ENCODE data around the gene MSI2.

The MSI2 gene

DNA sequence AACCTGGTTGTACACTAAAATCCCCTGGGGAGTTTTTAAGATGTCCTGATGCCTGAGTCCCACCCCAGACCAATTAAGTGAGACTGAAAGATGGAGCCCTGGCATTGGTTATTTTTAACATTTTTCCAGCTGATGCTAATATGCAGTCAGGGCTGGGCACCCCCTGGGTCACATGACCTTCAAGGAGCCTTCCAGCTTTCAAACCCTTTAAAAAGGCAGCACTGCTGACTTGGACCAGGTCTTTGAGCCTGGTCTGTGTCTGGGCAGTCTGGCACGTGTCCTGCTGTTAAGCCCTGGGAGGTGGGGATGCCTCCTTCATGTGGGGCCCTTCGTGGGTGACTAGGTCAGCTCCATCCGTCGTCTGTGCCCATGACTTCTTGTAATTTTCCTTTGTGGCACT lies 286.2 kb downstream of the MSI2 start:
- Histone ChIP-seq H3K36me3 (ENCODE audit: control insufficient read depth, insufficient read depth, low read length) (no peaks in the 10 kb centered on the region), H3K9ac (ENCODE audit: low read length) (no peak overlapping the region), H3K27ac (ENCODE audit: low read depth, low read length) (no peak overlapping the region), H3K27me3 (ENCODE audit: control insufficient read depth, insufficient read depth, low read length) (no peaks in the 10 kb centered on the region), H3K4me1 (ENCODE audit: control insufficient read depth, insufficient read depth, low read length) (peaks cover 12% of the 10 kb centered on the region), H3K4me3 (ENCODE audit: low read length) (no peak overlapping the region)

DNA sequence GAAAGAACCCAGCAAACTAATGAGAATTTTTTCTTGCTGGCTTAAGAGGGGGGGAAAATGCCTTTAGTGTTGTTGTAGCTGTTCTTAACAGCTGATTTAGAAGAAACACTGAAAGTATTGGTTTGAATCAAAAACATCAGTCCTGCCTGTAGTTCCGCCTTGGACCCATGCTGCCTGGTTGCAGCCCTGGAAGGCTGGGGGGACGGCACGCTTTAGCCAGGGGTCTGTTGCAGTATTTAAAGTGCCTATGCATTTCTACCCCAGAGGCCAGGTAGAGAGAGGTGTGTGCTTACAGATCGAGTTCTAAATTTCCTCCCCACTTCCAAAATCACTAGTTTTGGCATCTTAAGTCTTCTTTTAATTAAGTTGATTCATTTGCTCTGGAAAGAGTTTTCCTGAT lies 286.9 kb downstream of the MSI2 start:
- Histone ChIP-seq H3K36me3 (ENCODE audit: control insufficient read depth, insufficient read depth, low read length) (no peaks in the 10 kb centered on the region), H3K27ac (ENCODE audit: low read depth, low read length) (no peak overlapping the region), H3K4me3 (ENCODE audit: low read length) (no peak overlapping the region), H3K4me1 (ENCODE audit: control insufficient read depth, insufficient read depth, low read length) (peaks cover 12% of the 10 kb centered on the region), H3K9ac (ENCODE audit: low read length) (no peak overlapping the region), H3K27me3 (ENCODE audit: control insufficient read depth, insufficient read depth, low read length) (no peaks in the 10 kb centered on the region)

DNA sequence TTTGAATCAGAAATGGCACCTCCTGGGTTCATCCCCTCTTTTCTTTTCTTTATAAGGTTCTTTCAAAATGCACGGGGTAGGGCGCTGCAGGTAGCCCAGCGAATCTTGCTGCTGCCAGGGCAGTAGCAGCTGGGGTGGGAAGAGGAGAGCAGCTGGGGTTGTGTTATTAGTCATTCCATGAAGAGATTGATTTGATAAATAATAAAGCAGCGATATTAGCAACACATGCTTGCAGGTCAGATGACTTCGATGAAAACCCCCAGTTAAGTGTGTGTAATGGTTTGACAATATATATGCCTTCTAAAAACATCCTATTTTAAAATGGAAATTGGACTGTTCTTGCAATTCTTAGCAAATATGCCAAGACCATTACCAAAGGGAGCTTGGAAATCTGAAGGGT lies 288.1 kb downstream of the MSI2 start:
- Histone ChIP-seq H3K36me3 (ENCODE audit: control insufficient read depth, insufficient read depth, low read length) (no peaks in the 10 kb centered on the region), H3K27ac (ENCODE audit: low read depth, low read length) (no peak overlapping the region), H3K4me3 (ENCODE audit: low read length) (no peak overlapping the region), H3K27me3 (ENCODE audit: control insufficient read depth, insufficient read depth, low read length) (no peaks in the 10 kb centered on the region), H3K9ac (ENCODE audit: low read length) (no peak overlapping the region), H3K4me1 (ENCODE audit: control insufficient read depth, insufficient read depth, low read length) (peaks cover 12% of the 10 kb centered on the region)

- Histone ChIP-seq H3K36me3 (ENCODE audit: control insufficient read depth, insufficient read depth, low read length) (no peaks in the 10 kb centered on the region), H3K27ac (ENCODE audit: low read depth, low read length) (no peak overlapping the region), H3K27me3 (ENCODE audit: control insufficient read depth, insufficient read depth, low read length) (no peaks in the 10 kb centered on the region), H3K4me3 (ENCODE audit: low read length) (no peak overlapping the region), H3K4me1 (ENCODE audit: control insufficient read depth, insufficient read depth, low read length) (peaks cover 12% of the 10 kb centered on the region), H3K9ac (ENCODE audit: low read length) (no peak overlapping the region)
Measured at GRCh38 chr17:57544834-57545463, 288.6 kb downstream of the MSI2 start.

GRCh38 chr17:57545731-57546342 lies 289.5 kb downstream of the MSI2 start:
- Histone ChIP-seq H3K9ac (ENCODE audit: low read length) (no peak overlapping the region), H3K4me3 (ENCODE audit: low read length) (no peak overlapping the region), H3K4me1 (ENCODE audit: control insufficient read depth, insufficient read depth, low read length) (peaks cover 12% of the 10 kb centered on the region), H3K36me3 (ENCODE audit: control insufficient read depth, insufficient read depth, low read length) (no peaks in the 10 kb centered on the region), H3K27ac (ENCODE audit: low read depth, low read length) (no peak overlapping the region), H3K27me3 (ENCODE audit: control insufficient read depth, insufficient read depth, low read length) (no peaks in the 10 kb centered on the region)

- no peak overlapping the region for H3K4me3 ChIP-seq (ENCODE audit: low read length)
- no peak overlapping the region for H3K9ac ChIP-seq (ENCODE audit: low read length)
- no peaks in the 10 kb centered on the region for H3K4me1 ChIP-seq (ENCODE audit: control insufficient read depth, insufficient read depth, low read length)
- H3K27ac ChIP-seq (ENCODE audit: low read depth, low read length) = no peak overlapping the region
- no peaks in the 10 kb centered on the region for H3K36me3 ChIP-seq (ENCODE audit: control insufficient read depth, insufficient read depth, low read length)
- H3K27me3 ChIP-seq (ENCODE audit: control insufficient read depth, insufficient read depth, low read length) = no peaks in the 10 kb centered on the region
Measured at GRCh38 chr17:57548421-57549410, 292.4 kb downstream of the MSI2 start.

- H3K36me3 ChIP-seq (ENCODE audit: control insufficient read depth, insufficient read depth, low read length) = no peaks in the 10 kb centered on the region
- no peak overlapping the region for H3K9ac ChIP-seq (ENCODE audit: low read length)
- H3K27ac ChIP-seq (ENCODE audit: low read depth, low read length) = no peak overlapping the region
- no peaks in the 10 kb centered on the region for H3K27me3 ChIP-seq (ENCODE audit: control insufficient read depth, insufficient read depth, low read length)
- H3K4me3 ChIP-seq (ENCODE audit: low read length) = no peak overlapping the region
- no peaks in the 10 kb centered on the region for H3K4me1 ChIP-seq (ENCODE audit: control insufficient read depth, insufficient read depth, low read length)
Measured at GRCh38 chr17:57549468-57549867, 293.1 kb downstream of the MSI2 start.

- Histone ChIP-seq H3K4me1 (ENCODE audit: control insufficient read depth, insufficient read depth, low read length) (no peaks in the 10 kb centered on the region), H3K27me3 (ENCODE audit: control insufficient read depth, insufficient read depth, low read length) (no peaks in the 10 kb centered on the region), H3K4me3 (ENCODE audit: low read length) (no peak overlapping the region), H3K27ac (ENCODE audit: low read depth, low read length) (no peak overlapping the region), H3K36me3 (ENCODE audit: control insufficient read depth, insufficient read depth, low read length) (no peaks in the 10 kb centered on the region), H3K9ac (ENCODE audit: low read length) (no peak overlapping the region)
Measured at GRCh38 chr17:57550016-57550415, 293.7 kb downstream of the MSI2 start.

GRCh38 chr17:57550668-57551315 lies 294.5 kb downstream of the MSI2 start:
- H3K4me3 ChIP-seq (ENCODE audit: low read length) = no peak overlapping the region
- no peak overlapping the region for H3K27ac ChIP-seq (ENCODE audit: low read depth, low read length)
- H3K27me3 ChIP-seq (ENCODE audit: control insufficient read depth, insufficient read depth, low read length) = no peaks in the 10 kb centered on the region
- no peak overlapping the region for H3K9ac ChIP-seq (ENCODE audit: low read length)
- H3K36me3 ChIP-seq (ENCODE audit: control insufficient read depth, insufficient read depth, low read length) = no peaks in the 10 kb centered on the region
- no peaks in the 10 kb centered on the region for H3K4me1 ChIP-seq (ENCODE audit: control insufficient read depth, insufficient read depth, low read length)

GRCh38 chr17:57551321-57552079 lies 295.2 kb downstream of the MSI2 start:
- no peak overlapping the region for H3K9ac ChIP-seq (ENCODE audit: low read length)
- H3K4me3 ChIP-seq (ENCODE audit: low read length) = no peak overlapping the region
- no peaks in the 10 kb centered on the region for H3K27me3 ChIP-seq (ENCODE audit: control insufficient read depth, insufficient read depth, low read length)
- no peaks in the 10 kb centered on the region for H3K36me3 ChIP-seq (ENCODE audit: control insufficient read depth, insufficient read depth, low read length)
- no peaks in the 10 kb centered on the region for H3K4me1 ChIP-seq (ENCODE audit: control insufficient read depth, insufficient read depth, low read length)
- H3K27ac ChIP-seq (ENCODE audit: low read depth, low read length) = no peak overlapping the region

DNA sequence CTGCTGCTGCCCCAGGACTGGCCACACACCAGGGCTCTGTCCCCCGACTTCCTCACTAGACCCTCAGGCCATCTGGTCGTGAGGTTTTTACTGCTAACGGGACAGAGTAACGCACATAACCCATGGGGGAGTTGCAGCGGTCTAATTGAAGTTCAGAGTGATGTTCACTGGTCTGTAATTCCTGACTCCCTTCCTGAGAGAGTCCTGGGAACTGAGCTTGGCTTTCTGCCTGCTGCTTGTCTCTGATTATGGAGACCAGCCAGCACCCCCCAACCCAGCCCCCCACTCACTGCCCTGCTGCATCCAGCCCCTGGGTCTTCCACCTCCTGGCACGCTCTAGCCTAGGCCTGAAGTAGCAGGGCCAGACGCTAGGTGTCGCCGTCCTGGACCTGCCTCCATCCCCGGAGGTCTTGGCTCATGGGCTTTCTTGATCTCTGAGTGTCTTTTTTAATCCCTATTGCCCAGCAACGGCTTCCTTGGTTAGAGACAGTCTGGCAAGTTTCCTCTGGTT lies 295.8 kb downstream of the MSI2 start:
- Histone ChIP-seq H3K27ac (ENCODE audit: low read depth, low read length) (no peak overlapping the region), H3K36me3 (ENCODE audit: control insufficient read depth, insufficient read depth, low read length) (no peaks in the 10 kb centered on the region), H3K4me3 (ENCODE audit: low read length) (no peak overlapping the region), H3K9ac (ENCODE audit: low read length) (no peak overlapping the region), H3K27me3 (ENCODE audit: control insufficient read depth, insufficient read depth, low read length) (no peaks in the 10 kb centered on the region), H3K4me1 (ENCODE audit: control insufficient read depth, insufficient read depth, low read length) (no peaks in the 10 kb centered on the region)
